Measurements from ENCODE around the gene INAVA. TPM values are rescaled to one million over a fixed set of nuclear protein-coding genes. Genes with fewer than 3 reads are reported as not detected.

Gene INAVA
- total RNA-seq, 1 donor from 2014 or later = 2.4 TPM

- Mint-ChIP-seq H3K4me1 (ENCODE audit: low read depth, unreplicated experiment) (peaks cover 3% of the 10 kb centered on the region), H3K27ac (ENCODE audit: unreplicated experiment) (no peak overlapping the region), H3K36me3 (ENCODE audit: unreplicated experiment) (no peaks in the 10 kb centered on the region), H3K4me3 (ENCODE audit: unreplicated experiment) (no peak overlapping the region), H3K27me3 (ENCODE audit: unreplicated experiment) (peaks cover 3% of the 10 kb centered on the region), H3K9me3 (ENCODE audit: unreplicated experiment) (no peaks in the 10 kb centered on the region)
- no peak for DNase-seq
- TF ChIP-seq, protein P1, sequence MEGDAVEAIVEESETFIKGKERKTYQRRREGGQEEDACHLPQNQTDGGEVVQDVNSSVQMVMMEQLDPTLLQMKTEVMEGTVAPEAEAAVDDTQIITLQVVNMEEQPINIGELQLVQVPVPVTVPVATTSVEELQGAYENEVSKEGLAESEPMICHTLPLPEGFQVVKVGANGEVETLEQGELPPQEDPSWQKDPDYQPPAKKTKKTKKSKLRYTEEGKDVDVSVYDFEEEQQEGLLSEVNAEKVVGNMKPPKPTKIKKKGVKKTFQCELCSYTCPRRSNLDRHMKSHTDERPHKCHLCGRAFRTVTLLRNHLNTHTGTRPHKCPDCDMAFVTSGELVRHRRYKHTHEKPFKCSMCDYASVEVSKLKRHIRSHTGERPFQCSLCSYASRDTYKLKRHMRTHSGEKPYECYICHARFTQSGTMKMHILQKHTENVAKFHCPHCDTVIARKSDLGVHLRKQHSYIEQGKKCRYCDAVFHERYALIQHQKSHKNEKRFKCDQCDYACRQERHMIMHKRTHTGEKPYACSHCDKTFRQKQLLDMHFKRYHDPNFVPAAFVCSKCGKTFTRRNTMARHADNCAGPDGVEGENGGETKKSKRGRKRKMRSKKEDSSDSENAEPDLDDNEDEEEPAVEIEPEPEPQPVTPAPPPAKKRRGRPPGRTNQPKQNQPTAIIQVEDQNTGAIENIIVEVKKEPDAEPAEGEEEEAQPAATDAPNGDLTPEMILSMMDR (IDR thresholded peaks at IDR 0.05; ENCODE audit: partially characterized antibody, unreplicated experiment) = no peak
These were observed 11.6 kb upstream of the INAVA start for GRCh38 chr1:200883118-200883517.

- Mint-ChIP-seq H3K27ac (ENCODE audit: unreplicated experiment) (no peak overlapping the region), H3K36me3 (ENCODE audit: unreplicated experiment) (no peaks in the 10 kb centered on the region), H3K9me3 (ENCODE audit: unreplicated experiment) (no peaks in the 10 kb centered on the region), H3K4me3 (ENCODE audit: unreplicated experiment) (no peak overlapping the region), H3K4me1 (ENCODE audit: low read depth, unreplicated experiment) (peaks cover 3% of the 10 kb centered on the region), H3K27me3 (ENCODE audit: unreplicated experiment) (peaks cover 3% of the 10 kb centered on the region)
- TF ChIP-seq, protein P1 (IDR thresholded peaks at IDR 0.05; ENCODE audit: partially characterized antibody, unreplicated experiment) = no peak
- DNase-seq = no peak
These were observed 8.9 kb upstream of the INAVA start for GRCh38 chr1:200885623-200886402.

DNA sequence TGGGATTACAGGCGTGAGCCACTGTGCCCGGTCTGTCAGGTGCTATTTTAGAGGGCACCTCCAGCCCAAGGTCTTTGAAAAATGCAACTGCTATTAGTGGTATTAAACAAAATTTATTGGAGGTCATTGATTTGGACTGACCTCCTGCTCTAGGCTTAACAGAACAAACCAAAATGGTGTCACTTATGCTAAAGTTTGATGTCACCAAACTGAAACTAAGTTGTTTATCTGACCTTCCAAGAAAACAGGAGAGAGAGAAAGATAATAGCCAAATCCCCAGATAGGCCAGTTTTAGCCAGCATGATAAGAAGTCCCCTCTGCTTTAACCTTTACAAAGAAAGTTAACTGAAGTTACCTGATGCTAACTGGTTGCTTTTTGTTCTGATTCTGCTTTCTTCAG lies 8.1 kb upstream of the INAVA start:
- no peak overlapping the region for H3K4me3 Mint-ChIP-seq (ENCODE audit: unreplicated experiment)
- DNase-seq = no peak
- no peaks in the 10 kb centered on the region for H3K9me3 Mint-ChIP-seq (ENCODE audit: unreplicated experiment)
- TF ChIP-seq, protein P1 (IDR thresholded peaks at IDR 0.05; ENCODE audit: partially characterized antibody, unreplicated experiment) = no peak
- no peak overlapping the region for H3K27ac Mint-ChIP-seq (ENCODE audit: unreplicated experiment)
- H3K4me1 Mint-ChIP-seq (ENCODE audit: low read depth, unreplicated experiment) = peaks cover 3% of the 10 kb centered on the region
- H3K27me3 Mint-ChIP-seq (ENCODE audit: unreplicated experiment) = peaks cover 3% of the 10 kb centered on the region
- no peaks in the 10 kb centered on the region for H3K36me3 Mint-ChIP-seq (ENCODE audit: unreplicated experiment)

DNA sequence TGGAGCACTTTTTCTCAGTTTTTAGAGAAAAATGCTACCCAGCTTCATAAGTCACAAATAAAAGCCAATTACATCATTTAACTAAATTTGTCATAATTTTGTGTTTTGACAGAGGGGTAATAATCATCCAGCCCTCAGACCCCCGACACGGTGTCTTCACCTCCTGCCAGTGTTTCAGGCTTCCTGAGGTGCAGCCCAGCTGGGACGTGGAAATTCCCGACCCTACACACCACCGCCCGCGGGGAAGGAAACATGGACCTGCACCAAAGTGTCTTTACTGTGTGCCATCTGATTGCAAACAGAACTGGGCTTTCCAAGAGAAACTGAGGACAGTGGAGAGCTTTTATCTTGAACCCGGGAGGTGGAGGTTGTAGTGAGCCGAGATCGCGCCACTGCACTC lies 7.7 kb upstream of the INAVA start:
- Mint-ChIP-seq H3K27me3 (ENCODE audit: unreplicated experiment) (peaks cover 3% of the 10 kb centered on the region), H3K4me1 (ENCODE audit: low read depth, unreplicated experiment) (peaks cover 6% of the 10 kb centered on the region), H3K27ac (ENCODE audit: unreplicated experiment) (no peak overlapping the region), H3K4me3 (ENCODE audit: unreplicated experiment) (no peak overlapping the region), H3K36me3 (ENCODE audit: unreplicated experiment) (no peaks in the 10 kb centered on the region), H3K9me3 (ENCODE audit: unreplicated experiment) (no peaks in the 10 kb centered on the region)
- no peak for DNase-seq
- TF ChIP-seq, protein P1 (IDR thresholded peaks at IDR 0.05; ENCODE audit: partially characterized antibody, unreplicated experiment) = no peak

GRCh38 chr1:200887772-200888348 lies 6.8 kb upstream of the INAVA start:
- DNase-seq = no peak
- TF ChIP-seq, protein P1 (IDR thresholded peaks at IDR 0.05; ENCODE audit: partially characterized antibody, unreplicated experiment) = no peak
- peaks cover 3% of the 10 kb centered on the region for H3K27me3 Mint-ChIP-seq (ENCODE audit: unreplicated experiment)

More at GRCh38 chr1:200887772-200888348, 6.8 kb upstream of the INAVA start:
- no peak overlapping the region for H3K27ac Mint-ChIP-seq (ENCODE audit: unreplicated experiment)
- H3K4me1 Mint-ChIP-seq (ENCODE audit: low read depth, unreplicated experiment) = peaks cover 10% of the 10 kb centered on the region
- H3K4me3 Mint-ChIP-seq (ENCODE audit: unreplicated experiment) = no peak overlapping the region
- peaks cover 3% of the 10 kb centered on the region for H3K9me3 Mint-ChIP-seq (ENCODE audit: unreplicated experiment)
- H3K36me3 Mint-ChIP-seq (ENCODE audit: unreplicated experiment) = no peaks in the 10 kb centered on the region
